NCI-H128 (cell line): ENCODE measurements around the gene TRMT10B.
"Not testable (repeated sequence)": the region's sequence is repeated elsewhere in the genome, so short reads cannot be mapped to it uniquely, and the experiment has no call there.

Experiments used
- DNase-seq: peaks from one replicate; lab custom pipeline; 2025; ENCODE audit not compliant: unreplicated experiment; lab: John Stamatoyannopoulos, UW

The TRMT10B gene

DNA sequence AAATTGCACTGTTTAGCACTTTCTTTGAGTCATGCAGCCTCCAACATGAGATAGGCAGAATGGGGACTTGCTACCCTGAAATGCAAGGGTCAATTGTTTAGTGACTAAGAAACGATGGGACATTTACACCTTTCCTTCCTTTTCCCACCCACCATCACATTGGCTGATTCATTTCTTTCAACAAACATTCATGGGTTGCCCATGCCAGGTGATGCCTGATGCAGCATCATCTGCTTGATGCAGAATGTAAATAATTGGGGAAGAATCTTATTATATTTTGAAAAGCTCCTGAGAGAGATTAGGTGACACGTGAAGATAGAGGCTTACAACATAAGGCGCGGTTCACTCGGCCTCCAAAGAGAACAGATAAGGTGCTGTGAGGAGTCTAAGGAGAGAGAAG is 4.5 kb upstream of the TRMT10B start:
- DNase-seq, result no peak

DNA sequence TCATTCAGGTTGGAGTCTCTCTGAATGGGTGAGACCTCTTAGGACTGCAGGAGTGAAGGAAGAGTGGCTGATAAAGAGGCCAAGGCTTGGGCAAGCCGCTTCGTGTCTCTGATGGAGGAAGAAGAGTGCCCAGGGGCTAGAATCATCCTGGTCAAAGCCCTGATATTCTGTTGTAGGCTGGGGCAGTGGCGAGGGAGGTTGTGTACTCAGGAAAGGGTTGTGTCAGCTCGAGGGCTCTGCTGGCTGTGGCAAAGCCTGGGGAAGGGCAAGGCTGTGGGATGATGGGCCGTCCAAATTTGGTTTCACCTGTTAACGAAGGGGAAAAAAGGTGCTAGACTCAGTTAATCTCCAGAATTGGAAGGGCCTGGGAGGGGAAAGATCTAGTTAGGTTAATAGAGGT is 2.4 kb upstream of the TRMT10B start:
- no peak for DNase-seq

DNA sequence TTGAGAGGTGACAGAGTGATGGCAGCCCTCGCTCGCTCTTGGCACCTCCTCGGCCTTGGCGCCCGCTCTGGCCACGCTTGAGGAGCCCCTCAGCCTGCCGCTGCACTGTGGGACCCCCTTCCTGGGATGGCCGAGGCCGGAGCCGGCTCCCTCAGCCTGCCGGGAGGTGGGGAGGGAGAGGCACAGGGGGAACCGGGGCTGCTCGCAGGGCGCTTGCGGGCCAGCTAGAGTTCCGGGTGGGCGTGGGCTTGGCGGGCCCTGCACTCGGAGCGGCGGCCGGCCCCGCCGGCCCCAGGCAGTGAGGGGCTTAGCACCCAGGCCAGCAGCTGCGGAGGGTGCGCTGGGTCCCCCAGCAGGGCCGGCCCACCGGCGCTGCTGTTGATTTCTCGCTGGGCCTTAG is 1.9 kb upstream of the TRMT10B start:
- not testable (repeated sequence) for DNase-seq

DNA sequence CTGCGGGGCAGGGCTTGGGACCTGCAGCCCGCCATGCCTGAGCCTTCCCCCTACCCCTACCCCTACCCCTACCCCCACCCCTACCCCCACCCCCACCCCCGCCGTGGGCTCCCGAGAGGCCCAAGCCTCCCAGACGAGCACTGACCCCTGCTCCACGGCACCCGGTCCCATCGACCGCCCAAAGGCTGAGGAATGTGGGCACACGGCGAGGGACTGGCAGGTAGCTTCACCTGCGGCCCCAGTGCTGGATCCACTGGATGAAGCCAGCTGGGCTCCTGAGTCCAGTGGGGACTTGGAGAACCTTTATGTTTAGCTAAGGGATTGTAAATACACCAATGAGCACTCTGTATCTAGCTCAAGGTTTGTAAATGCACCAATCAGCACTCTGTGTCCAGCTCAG is 1.5 kb upstream of the TRMT10B start:
- not testable (repeated sequence) for DNase-seq

DNA sequence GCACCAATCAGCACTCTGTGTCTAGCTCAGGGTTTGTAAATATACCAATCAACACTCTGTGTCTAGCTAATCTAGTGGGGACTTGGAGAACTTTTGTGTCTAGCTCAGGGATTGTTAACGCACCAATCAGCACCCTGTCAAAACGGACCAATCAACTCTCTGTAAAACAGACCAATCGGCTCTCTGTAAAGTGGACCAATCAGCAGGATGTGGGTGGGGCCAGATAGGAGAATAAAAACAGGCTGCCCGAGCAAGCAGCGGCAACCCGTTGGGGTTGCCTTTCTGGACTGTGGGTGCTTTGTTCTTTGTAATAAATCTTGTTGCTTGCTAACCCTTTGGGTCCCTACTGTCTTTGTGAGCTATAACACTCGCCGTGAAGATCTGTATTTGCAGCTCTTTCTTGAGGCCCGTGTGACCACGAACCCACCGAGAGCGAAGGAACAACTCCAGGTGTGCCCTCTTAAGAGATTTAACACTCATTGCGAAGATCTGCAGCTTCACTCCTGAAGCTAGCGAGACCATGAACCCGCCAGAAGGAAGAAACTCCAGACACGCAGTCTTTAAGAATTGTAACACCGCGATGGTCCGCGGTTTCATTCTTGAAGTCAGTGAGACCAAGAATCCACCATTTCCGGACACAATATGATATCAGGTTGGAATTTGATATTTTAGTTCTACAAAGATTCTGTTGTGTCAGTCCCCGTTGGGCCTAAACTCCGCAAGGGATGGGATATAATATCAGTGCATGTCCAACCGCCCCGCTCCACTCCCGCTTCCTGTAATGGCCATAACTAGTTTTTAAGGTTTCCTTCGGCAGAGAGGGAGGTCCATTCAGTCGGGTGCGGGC is 740 bp upstream of the TRMT10B start:
- DNase-seq, result no peak

DNA sequence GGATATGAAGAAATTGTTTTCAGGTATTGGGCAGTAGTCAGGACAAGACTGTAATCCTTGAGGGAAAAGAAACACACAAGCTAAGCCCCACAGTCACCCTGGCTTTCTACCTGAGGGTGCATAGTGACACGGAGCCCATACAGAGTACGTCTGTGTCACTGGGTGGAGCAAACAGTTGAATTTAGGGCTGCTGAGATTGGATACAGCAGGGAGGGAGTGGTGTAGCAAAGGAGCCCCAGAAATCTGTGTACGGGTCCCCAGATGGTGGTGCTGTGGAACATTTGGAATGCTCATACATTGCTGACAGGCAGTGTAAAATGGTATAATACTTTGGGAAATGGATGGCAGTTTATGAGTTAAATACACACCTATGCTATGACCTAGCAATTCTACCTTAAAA is 5.1 kb downstream of the TRMT10B start:
- DNase-seq, result no peak

DNA sequence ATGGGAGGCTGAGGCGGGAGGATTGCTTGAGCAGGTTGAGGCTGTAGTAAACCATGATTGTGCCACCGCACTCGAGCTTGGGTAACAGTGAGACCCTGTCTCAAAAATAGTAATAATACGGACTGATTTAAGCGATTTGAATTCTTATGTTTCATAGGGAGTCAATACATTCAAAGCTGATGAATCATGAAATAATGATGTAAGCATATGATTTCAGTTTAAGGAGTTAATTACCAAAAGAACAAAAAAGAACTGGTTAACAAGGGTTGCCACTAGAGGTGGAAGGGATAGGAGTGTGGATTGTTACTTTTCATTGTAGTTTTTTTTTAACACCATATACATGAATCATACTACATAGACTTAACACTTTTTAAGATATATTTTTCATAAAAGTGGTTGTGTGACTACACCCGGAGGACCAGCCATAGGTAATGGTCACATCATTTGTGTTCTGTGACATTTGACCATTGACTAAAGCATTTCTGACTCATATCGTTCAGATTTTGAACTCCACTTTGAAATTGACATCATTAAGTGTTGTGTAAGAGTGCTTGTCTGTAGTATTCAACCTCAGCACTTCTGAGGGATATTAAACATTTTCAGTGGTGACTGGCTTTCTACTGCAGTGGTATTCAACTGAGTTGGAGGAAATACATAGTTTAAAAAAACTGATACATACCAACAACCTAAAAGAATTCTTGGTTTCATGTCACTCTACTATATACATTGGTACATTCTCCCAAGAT is 7.0 kb downstream of the TRMT10B start:
- DNase-seq, result no peak

DNA sequence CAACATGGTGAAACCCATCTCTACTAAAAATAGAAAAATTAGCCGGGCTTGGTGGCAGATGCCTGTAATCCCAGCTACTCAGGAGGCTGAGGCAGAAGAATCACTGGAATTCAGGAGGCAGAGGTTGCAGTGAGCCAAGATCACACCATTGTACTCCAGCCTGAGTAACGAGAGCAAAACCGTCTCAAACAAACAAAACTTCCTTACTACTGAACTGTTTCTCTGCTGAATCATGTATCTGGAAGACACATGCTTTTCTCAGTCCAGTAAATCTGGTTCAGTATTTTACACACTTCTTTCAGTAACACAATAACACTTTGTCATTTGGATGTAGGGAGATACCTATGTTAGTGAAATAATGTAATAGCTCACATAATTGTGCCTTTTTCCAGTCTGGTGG is 7.9 kb downstream of the TRMT10B start:
- DNase-seq, result no peak

DNA sequence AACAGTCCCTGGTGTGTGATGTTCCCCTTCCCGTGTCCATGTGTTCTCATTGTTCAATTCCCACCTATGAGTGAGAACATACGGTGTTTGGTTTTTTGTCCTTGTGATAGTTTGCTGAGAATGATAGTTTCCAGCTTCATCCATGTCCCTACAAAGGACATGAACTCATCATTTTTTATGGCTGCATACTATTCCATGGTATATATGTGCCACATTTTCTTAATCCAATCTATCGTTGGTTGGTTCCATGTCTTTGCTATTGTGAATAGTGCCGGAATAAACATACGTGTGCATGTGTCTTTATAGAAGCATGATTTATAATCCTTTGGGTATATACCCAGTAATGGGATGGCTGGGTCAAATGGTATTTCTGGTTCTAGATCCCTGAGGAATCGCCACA is 11.7 kb downstream of the TRMT10B start:
- not testable (repeated sequence) for DNase-seq

DNA sequence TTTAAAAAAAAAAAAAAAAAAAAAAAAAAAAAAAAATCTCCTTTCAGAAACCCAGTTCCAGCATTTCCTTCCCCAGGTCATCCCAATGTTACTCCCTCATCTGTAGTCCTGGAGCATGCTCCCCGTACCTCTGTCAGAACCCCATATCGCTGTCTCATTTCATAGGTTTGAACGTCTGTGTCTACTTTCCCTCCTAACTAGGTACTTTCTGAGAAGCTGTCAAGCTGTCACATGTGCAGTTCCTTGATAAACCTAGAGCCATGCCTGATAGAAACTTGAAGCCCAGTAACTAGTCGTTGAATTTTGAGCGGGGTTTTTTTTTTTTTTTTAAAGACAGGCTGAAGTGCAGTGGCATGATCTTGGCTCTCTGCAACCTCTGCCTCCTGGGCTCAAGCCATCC is 15.7 kb downstream of the TRMT10B start:
- DNase-seq, result no peak

DNA sequence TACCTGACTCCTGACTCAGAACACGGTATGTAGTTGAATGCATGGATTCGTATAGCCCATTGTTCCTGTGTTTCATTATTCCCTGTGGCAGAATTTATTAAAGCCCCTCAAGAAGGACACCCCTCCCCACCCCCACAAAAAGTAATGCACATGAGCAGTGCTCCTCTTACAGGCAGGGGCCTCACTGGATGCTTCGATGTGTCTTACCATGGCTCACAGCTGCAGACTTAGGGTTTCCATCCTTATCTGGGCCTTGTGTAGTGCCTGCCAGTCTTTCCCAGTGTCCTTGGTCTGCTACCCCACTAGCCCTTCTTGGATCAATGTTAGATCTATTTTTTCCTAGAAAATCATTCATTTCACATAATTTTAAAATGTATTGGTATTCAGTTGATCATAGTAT is 16.4 kb downstream of the TRMT10B start:
- DNase-seq, result no peak

DNA sequence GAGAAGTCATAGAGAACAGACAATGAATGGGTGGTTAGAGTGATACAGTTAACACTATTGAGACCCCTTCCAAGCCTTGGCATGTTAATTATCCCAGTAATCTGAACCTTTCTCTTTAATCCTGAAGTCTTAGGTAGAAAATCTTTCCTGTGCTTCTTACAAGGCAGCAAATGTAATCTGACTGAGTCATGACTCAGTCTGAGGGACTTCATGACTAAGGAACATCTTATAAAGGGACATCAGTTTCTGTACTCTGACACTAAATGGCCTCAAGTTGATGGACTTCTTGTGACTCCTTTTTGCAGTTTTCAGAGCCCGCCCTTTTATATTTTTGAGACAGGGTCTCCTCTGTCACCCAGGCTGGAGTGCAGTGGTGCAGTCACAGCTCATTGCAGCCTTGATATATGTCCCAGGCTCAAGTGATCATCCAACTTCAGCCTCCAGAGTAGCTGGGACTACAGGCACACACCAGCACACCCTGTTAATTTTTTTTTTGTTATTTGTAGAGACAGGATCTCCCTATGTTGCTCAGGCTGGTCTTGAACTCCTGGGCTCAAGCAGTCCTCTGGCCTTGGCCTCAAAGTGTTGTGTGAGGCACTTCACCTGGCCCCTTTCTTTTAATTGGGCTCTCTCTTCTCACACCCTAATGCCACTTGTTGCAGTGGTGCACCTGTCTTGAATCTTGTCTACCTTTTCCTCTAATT is 21.8 kb downstream of the TRMT10B start:
- no peak for DNase-seq

DNA sequence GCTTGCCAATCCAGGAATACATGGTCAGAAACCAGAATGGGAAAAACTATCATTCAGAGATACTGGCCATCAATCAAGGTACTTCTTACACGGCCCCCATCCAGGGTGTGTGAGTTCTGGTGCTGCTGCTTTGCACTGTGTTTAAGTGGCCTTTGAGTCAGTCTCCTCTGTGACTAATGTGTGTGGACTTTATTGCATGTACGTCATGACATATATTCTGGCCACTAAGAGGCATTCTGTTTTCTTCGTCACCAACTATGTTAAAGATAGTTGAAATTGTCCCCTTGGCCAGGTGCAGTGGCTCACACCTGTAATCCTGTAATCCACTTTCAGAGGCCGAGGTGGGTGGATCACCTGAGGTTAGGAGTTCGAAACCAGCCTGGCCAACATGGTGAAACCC is 22.7 kb downstream of the TRMT10B start:
- DNase-seq, result no peak

DNA sequence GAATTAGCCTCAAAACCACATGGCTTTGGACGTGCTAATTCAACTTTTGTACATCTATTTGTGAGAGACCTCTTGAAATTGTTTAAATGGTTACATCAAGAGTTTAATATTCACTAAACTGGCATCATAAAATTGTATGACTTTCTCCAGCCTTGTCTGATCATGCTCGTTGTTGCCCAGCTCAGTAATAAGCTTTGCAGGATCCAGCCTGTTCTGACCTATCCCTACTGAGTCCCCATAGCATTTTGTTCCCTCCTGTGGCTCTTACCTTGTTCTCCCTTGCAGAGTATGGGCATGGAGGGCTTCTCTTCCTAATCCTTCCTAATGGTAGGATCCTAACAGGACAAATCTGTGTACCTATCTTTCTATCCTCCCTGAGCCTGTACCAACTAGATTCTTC is 24.9 kb downstream of the TRMT10B start:
- no peak for DNase-seq

DNA sequence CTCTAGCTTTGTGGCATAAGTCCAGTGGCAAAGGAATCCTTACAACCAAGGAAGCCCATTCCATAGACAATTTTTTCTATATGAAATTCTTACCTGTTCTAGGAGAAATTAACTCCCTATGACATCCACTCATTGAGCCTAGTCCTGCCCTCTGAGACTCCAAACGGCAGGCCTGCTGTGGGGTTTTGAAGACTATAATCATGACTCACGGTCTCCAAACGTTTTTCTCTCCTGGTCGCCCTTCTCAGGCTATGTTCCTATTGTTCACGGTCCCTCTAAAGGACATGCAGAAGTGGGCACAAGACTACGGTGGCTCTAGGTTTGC is 30.6 kb downstream of the TRMT10B start:
- no peak for DNase-seq

DNA sequence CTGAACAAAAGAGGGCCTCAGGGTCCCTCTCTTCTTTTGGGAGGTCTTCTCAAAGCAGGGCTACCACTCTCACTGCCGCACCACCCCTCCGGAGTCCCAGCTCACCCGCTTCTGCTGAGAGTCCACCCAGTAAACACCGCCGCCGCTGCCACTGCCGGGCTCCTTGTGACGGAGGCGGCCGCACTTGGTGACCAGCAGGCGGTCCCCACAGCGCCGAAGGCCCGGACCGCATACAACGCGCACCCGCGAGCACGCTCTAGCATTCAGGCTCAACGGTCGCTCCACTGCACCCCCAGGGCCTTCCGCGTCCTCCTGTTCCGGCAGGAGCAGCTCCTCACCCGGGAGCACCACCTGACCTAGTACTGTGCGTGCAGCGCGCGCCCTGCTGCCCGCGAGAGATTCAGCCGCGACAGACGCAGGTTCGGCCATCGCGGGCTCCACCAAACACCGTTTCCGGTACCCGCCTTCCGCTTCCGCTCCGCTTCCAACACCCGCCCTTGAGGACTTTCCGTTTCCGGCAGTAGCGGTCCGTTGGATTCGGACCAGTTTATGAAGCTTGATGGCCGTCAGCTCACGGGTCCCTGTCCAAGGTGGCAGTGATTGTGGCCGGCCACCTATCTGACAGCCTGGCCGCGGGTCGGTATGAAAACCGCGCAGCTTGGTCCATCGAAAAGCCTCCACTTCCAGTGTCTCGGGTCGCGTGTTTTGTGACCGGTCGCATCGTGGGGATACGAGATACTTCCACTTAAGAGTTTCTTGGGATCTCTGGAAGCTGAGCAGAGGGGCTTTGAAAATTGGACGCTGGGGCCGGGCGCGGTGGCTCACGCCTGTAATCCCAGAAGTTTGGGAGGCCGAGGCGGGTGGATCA is 31.2 kb downstream of the TRMT10B start, which contains the start of gene EXOSC3:
Gene EXOSC3, minus strand, starts transcription at position 449 of the 868 bp plus-strand sequence. Its CDS starts 20 bp downstream, at position 429.
- DNase-seq, result peak; percentile 83

DNA sequence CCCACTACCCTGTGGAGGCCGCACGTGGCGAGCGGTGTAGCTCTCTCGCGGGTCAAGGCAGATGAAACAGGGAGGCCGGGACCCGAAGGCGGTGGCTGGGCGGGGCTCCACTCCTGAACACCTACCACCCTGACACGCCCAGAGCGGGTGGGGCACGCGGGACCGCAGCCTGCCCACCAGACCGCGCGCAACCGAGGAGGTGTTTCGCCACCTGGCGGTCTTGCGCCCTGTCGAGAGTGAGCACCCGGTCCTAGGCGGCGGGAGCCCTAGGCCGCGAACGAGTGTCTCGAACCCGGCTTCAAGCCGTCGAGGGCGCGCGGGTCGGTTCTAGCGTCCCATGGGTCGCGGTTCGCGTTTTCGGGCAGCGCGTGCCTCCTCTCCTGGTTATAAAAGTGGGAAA is 33.5 kb downstream of the TRMT10B start:
- DNase-seq, result no peak

DNA sequence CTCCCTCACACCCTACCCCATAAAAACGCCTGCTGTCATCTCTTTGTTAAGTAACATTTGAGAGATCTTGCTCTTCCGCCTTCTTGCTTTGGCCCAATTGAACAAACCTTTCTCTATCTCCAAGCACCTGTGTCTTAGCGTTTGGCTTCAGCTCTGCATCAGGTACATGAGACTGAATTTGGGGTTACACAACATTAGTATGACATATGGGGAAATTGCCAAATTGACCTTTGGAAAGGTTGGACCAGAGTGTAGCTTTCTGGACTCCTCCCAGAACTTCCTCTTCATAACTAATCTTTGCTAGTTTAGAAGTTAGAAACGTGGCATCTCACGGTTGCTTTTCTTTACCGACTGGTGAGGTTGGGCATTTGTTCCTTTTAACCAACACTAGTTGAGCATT is 34.7 kb downstream of the TRMT10B start:
- DNase-seq, result no peak

DNA sequence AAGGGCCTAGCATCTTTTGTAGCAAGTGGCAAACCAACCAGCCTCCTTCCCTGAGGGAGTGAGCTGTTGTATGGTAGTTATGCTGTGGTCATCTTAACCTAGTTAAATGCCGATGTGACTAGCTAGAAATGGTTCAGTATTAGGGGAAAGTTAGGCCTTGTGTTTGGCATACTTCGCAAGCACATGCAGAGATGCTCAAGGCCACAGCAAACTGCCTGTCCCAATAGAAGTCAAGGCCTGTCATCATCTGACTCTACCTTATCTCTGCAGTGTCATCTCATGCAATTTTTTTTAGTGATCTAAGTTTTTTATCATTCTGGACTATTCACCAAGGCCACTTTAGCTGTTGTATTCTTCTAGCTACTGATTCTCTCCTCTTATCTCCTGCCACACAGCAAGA is 36.5 kb downstream of the TRMT10B start:
- no peak for DNase-seq

DNA sequence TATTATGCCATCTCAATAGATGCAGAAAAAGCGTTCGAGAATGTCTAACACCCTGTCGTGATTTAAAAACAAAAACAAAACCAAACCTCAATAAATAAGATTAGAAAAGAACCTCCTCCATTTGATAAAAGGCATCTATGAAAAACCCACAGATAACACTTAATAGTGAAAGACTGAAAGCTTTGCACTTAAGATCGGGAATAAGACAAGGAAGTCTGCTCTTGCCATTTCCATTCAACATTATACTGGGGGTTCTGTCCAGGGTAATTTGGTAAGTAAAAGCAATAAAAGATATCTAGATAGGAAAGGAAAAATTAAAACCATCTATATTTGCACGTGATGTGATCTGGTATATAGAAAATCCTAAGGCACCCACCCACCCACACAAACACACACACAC is 38.5 kb downstream of the TRMT10B start:
- no peak for DNase-seq

DNA sequence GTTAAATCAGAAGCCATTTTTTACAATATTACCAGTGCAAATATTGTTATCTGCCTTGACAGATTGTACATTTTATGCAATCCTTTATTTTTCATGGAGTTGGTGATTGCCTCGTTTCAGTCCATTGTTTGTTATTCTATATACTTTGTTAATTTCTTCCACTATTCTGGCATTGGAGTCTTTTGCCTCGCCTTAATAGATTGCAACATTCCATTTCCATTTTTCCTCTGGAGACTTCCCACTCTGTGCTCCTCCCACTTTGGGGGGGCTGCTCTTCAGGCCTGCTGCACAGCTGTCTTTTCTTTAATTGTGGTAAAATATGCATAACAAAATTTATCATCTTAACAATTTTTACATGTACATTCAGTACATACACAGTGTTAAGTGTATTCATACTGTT is 42.6 kb downstream of the TRMT10B start:
- no peak for DNase-seq
